Measurements from ENCODE around the gene NR4A1. TPM values are rescaled to one million over a fixed set of nuclear protein-coding genes. Genes with fewer than 3 reads are reported as not detected.

NR4A1 gene
- total RNA-seq, 4 donors from 2014 or later: 26.2 to 88.1 (median 59.4) TPM

GRCh38 chr12:52090291-52090690 lies 39.0 kb downstream of the NR4A1 start:
- no peak for DNase-seq (ENCODE audit: extremely low spot score)
- 82% methylated on average over 10 of the region's 10 CpGs for whole genome bisulfite sequencing
- intact Hi-C loops (cut with DNase I): no loop called here

GRCh38 chr12:52091061-52091460 lies 39.8 kb downstream of the NR4A1 start:
- Histone ChIP-seq H3K4me3 (no peak overlapping the region), H3K27me3 (peaks cover 0 to 50% (median 0%) of the 10 kb centered on the region in 4 donors), H3K9me3 (no peaks in the 10 kb centered on the region), H3K36me3 (no peaks in the 10 kb centered on the region), H3K27ac (replicated peaks in 1 of 4) (no peak overlapping the region), H3K4me1 (no peaks in the 10 kb centered on the region)
- DNase-seq (ENCODE audit: extremely low spot score): no peak
- TF ChIP-seq CTCF (IDR thresholded peaks at IDR 0.05) (no peak), POLR2AphosphoS5 (IDR thresholded peaks at IDR 0.05) (no peak), EP300 (IDR thresholded peaks at IDR 0.05) (no peak), POLR2A (IDR thresholded peaks at IDR 0.05; ENCODE audit: low read depth) (no peak)
- 21% methylated on average over 3 of the region's 3 CpGs for WGBS
- intact Hi-C loops (cut with DNase I): no loop called here

More at GRCh38 chr12:52090291-52090690, 39.0 kb downstream of the NR4A1 start:
- H3K36me3 ChIP-seq: no peaks in the 10 kb centered on the region
- no peak overlapping the region for H3K27ac ChIP-seq (replicated peaks in 1 of 4)
- TF ChIP-seq EP300 (IDR thresholded peaks at IDR 0.05): no peak
- no peak for TF ChIP-seq CTCF (IDR thresholded peaks at IDR 0.05)
- no peak for TF ChIP-seq POLR2A (IDR thresholded peaks at IDR 0.05; ENCODE audit: low read depth)
- TF ChIP-seq POLR2AphosphoS5 (IDR thresholded peaks at IDR 0.05): no peak
- no peaks in the 10 kb centered on the region for H3K9me3 ChIP-seq
- H3K27me3 ChIP-seq: peaks cover 0 to 50% (median 0%) of the 10 kb centered on the region in 4 donors
- no peak overlapping the region for H3K4me3 ChIP-seq
- no peaks in the 10 kb centered on the region for H3K4me1 ChIP-seq

GRCh38 chr12:52091869-52092268 lies 40.6 kb downstream of the NR4A1 start:
- intact Hi-C loops (cut with DNase I): no loop called here
- 75% methylated on average over 8 of the region's 8 CpGs for WGBS
- no peak overlapping the region for H3K27ac ChIP-seq (replicated peaks in 1 of 4)
- no peak for TF ChIP-seq CTCF (IDR thresholded peaks at IDR 0.05)
- no peak for TF ChIP-seq POLR2A (IDR thresholded peaks at IDR 0.05; ENCODE audit: low read depth)
- TF ChIP-seq POLR2AphosphoS5 (IDR thresholded peaks at IDR 0.05): no peak
- TF ChIP-seq EP300 (IDR thresholded peaks at IDR 0.05): no peak
- peaks cover 0 to 45% (median 0%) of the 10 kb centered on the region in 4 donors for H3K27me3 ChIP-seq
- no peak overlapping the region for H3K4me3 ChIP-seq
- H3K9me3 ChIP-seq: no peaks in the 10 kb centered on the region
- DNase-seq (ENCODE audit: extremely low spot score): no peak
- H3K36me3 ChIP-seq: no peaks in the 10 kb centered on the region
- H3K4me1 ChIP-seq: no peaks in the 10 kb centered on the region

DNA sequence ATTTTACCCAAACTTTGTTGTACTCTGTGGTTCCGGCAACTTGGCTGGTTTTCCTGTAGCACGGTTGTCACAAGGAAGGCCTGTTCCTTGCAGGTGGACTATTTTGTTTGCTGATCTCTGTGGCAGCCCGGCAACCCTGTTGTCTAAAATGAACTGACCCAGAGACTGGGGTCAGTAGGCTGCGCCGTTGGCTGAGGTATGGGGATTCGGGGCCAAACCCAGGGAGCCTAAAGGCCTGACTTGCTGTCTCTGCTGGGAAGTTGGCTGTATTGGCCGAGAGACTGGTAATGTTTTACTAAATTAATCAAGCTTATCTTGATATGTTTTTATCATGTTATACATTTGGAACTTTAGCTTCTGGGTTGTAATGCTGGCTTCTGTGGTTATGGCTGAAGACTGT lies 42.1 kb downstream of the NR4A1 start:
- Histone ChIP-seq H3K4me3 (no peak overlapping the region), H3K36me3 (no peaks in the 10 kb centered on the region), H3K27ac (replicated peaks in 1 of 4) (no peak overlapping the region), H3K4me1 (no peaks in the 10 kb centered on the region), H3K27me3 (peaks cover 0 to 44% (median 0%) of the 10 kb centered on the region in 4 donors), H3K9me3 (no peaks in the 10 kb centered on the region)
- DNase-seq (ENCODE audit: extremely low spot score): no peak
- intact Hi-C loops (cut with DNase I): no loop called here
- WGBS: 80% methylated on average over 7 of the region's 7 CpGs
- TF ChIP-seq EP300 (IDR thresholded peaks at IDR 0.05) (no peak), CTCF (IDR thresholded peaks at IDR 0.05) (no peak), POLR2A (IDR thresholded peaks at IDR 0.05; ENCODE audit: low read depth) (no peak), POLR2AphosphoS5 (IDR thresholded peaks at IDR 0.05) (no peak)
